Testis (tissue), 2 donors: Measurements from ENCODE around the gene HIF1A.

Source experiments
- POLR2A ChIP-seq: fragments of 450-650 bp; IDR thresholded peaks from one replicate; pipeline ENCODE4 v1.6.1; 2017; ENCODE audit warnings: antibody characterized with exemption, mild to moderate bottlenecking, moderate library complexity
- TF ChIP-seq, protein P1 (sequence below), 3 experiments: fragments of 450-650 bp in 2 of 3; fragments of 200-600 bp in 1 of 3; sonication (generic) in 1 of 3; IDR thresholded peaks; one replicate each; pipeline ENCODE4 v1.5.1; 2016 to 2019; ENCODE audit warnings: antibody characterized with exemption in 3 of 3, mild to moderate bottlenecking in 2 of 3, moderate library complexity in 1 of 3

- TF ChIP-seq, protein P1, sequence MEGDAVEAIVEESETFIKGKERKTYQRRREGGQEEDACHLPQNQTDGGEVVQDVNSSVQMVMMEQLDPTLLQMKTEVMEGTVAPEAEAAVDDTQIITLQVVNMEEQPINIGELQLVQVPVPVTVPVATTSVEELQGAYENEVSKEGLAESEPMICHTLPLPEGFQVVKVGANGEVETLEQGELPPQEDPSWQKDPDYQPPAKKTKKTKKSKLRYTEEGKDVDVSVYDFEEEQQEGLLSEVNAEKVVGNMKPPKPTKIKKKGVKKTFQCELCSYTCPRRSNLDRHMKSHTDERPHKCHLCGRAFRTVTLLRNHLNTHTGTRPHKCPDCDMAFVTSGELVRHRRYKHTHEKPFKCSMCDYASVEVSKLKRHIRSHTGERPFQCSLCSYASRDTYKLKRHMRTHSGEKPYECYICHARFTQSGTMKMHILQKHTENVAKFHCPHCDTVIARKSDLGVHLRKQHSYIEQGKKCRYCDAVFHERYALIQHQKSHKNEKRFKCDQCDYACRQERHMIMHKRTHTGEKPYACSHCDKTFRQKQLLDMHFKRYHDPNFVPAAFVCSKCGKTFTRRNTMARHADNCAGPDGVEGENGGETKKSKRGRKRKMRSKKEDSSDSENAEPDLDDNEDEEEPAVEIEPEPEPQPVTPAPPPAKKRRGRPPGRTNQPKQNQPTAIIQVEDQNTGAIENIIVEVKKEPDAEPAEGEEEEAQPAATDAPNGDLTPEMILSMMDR (IDR thresholded peaks at IDR 0.05) = no peak
- no peak for TF ChIP-seq POLR2A
These were observed 15.8 kb downstream of the HIF1A start for GRCh38 chr14:61710853-61711817.
